Lung (tissue), 12 donors: ENCODE measurements around the gene PCDHB3. TPM values are rescaled to one million over a fixed set of nuclear protein-coding genes. Genes with fewer than 3 reads are reported as not detected.

Experiments used
- ATAC-seq: fragments of 200-7000 bp; cut with Tn5 transposase; one replicate; pipeline ENCODE4 v1.9.1; 2020; ENCODE audit warnings: moderate number of reproducible peaks; ENCODE audit not compliant: insufficient read depth, low FRiP score
- DNase-seq, 3 donors: peaks; one replicate each; pipeline ENCODE4 v3.0.0-alpha.2; 2013 to 2017
- H3K27ac ChIP-seq, 2 donors: one replicate each; pipeline ENCODE4 v1.5.1; 2013; ENCODE audit warnings: mild to moderate bottlenecking in 2 of 2, moderate library complexity in 2 of 2, control low read depth in 1 of 2, inconsistent platforms in 1 of 2, low read depth in 1 of 2, low read length in 1 of 2
- H3K27me3 ChIP-seq, 3 donors: one replicate each; pipeline ENCODE4 v1.5.1; 2013; ENCODE audit warnings: low read length in 2 of 3; ENCODE audit not compliant: control insufficient read depth in 3 of 3, insufficient read depth in 3 of 3
- H3K36me3 ChIP-seq, 4 donors: one replicate each; pipeline ENCODE4 v1.5.1; 2013; ENCODE audit warnings: low read length in 4 of 4, mild to moderate bottlenecking in 1 of 4, moderate library complexity in 1 of 4; ENCODE audit not compliant: control insufficient read depth in 4 of 4, insufficient read depth in 4 of 4
- H3K4me1 ChIP-seq, 5 donors: one replicate each; pipeline ENCODE4 v1.5.1; 2013; ENCODE audit warnings: low read length in 5 of 5, mild to moderate bottlenecking in 2 of 5, moderate library complexity in 1 of 5; ENCODE audit not compliant: control insufficient read depth in 5 of 5, insufficient read depth in 5 of 5
- H3K4me3 ChIP-seq: one replicate; pipeline ENCODE4 v1.5.1; 2013; ENCODE audit warnings: mild to moderate bottlenecking, control low read depth, moderate library complexity
- H3K9ac ChIP-seq, 2 donors: one replicate each; pipeline ENCODE4 v1.5.1; 2013; ENCODE audit warnings: low read length in 2 of 2, control low read depth in 1 of 2; ENCODE audit not compliant: insufficient read depth in 1 of 2
- H3K9me3 ChIP-seq, 4 donors: one replicate each; pipeline ENCODE4 v1.5.1; 2013; ENCODE audit warnings: low read length in 3 of 4, mild to moderate bottlenecking in 1 of 4, moderate library complexity in 1 of 4; ENCODE audit not compliant: control insufficient read depth in 4 of 4, insufficient read depth in 3 of 4
- WGBS, 2 donors: extraction: QIAGEN DNeasy Blood & Tissue Kit; methylation state at CpG; one replicate each; pipeline ENCODE4 v1.1.7; 2013; 5-methylcytosine and 5-hydroxymethylcytosine counted together
- polyA plus RNA-seq, 2 donors: library from polyadenylated mRNA; stranded (reverse); fragments of 200-250 nt; gene quantifications; one replicate each; pipeline ENCODE4 v1.2.1, GENCODE V29; 2013
- total RNA-seq, 2 donors: library from RNA; depleted of rRNA in 1 of 2; stranded (reverse); fragments of >200 nt in 1 of 2; gene quantifications; one replicate each; pipeline ENCODE4 v1.2.1, GENCODE V29; 2014 to 2021
- TF ChIP-seq, protein P1 (sequence below): IDR thresholded peaks from 2 replicates; pipeline ENCODE4 v1.5.1; 2012; ENCODE audit warnings: mild to moderate bottlenecking; ENCODE audit errors: control extremely low read depth, extremely low read depth
- donor health status: control.
- donor health status: control.
- donor health status: Bipolar disorder and iron deficiency.
- donor health status: healthy.
- donor health status: DM: yes; HTN: yes; CAD: no.

PCDHB3 gene
- total and polyA plus RNA-seq, 4 donors: 0.33 to 7.8 (median 1.9) TPM

GRCh38 chr5:141077826-141078225 is 22.4 kb upstream of the PCDHB3 start:
- Histone ChIP-seq H3K9ac (no peak overlapping the region), H3K27ac (no peak overlapping the region), H3K4me3 (no peak overlapping the region), H3K36me3 (no peaks in the 10 kb centered on the region), H3K27me3 (no peaks in the 10 kb centered on the region), H3K9me3 (peaks cover 0 to 6% (median 3%) of the 10 kb centered on the region in 4 donors), H3K4me1 (no peaks in the 10 kb centered on the region)
- no peak for DNase-seq
- WGBS, 2 donors: 45 to 53% methylated on average over 17 of the region's 17 CpGs
- no peak for ATAC-seq
- TF ChIP-seq, protein P1, sequence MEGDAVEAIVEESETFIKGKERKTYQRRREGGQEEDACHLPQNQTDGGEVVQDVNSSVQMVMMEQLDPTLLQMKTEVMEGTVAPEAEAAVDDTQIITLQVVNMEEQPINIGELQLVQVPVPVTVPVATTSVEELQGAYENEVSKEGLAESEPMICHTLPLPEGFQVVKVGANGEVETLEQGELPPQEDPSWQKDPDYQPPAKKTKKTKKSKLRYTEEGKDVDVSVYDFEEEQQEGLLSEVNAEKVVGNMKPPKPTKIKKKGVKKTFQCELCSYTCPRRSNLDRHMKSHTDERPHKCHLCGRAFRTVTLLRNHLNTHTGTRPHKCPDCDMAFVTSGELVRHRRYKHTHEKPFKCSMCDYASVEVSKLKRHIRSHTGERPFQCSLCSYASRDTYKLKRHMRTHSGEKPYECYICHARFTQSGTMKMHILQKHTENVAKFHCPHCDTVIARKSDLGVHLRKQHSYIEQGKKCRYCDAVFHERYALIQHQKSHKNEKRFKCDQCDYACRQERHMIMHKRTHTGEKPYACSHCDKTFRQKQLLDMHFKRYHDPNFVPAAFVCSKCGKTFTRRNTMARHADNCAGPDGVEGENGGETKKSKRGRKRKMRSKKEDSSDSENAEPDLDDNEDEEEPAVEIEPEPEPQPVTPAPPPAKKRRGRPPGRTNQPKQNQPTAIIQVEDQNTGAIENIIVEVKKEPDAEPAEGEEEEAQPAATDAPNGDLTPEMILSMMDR: no peak

- TF ChIP-seq, protein P1: no peak
- ATAC-seq (no peak), DNase-seq (no peak)
- Histone ChIP-seq H3K27me3 (no peaks in the 10 kb centered on the region), H3K9ac (no peak overlapping the region), H3K36me3 (no peaks in the 10 kb centered on the region), H3K4me3 (no peak overlapping the region), H3K9me3 (peaks cover 0 to 6% (median 1%) of the 10 kb centered on the region in 4 donors), H3K27ac (no peak overlapping the region), H3K4me1 (no peaks in the 10 kb centered on the region)
Observed at GRCh38 chr5:141082228-141082627, 18.0 kb upstream of the PCDHB3 start.

GRCh38 chr5:141084487-141084989 is 15.7 kb upstream of the PCDHB3 start:
- Histone ChIP-seq H3K27me3 (no peaks in the 10 kb centered on the region), H3K9ac (peak overlapping the region in 1 of 2 donors; percentile 78)
- DNase-seq: peak; percentile 49 to 69 (median 61)

More at GRCh38 chr5:141084487-141084989, 15.7 kb upstream of the PCDHB3 start:
- no peaks in the 10 kb centered on the region for H3K36me3 ChIP-seq
- H3K27ac ChIP-seq: no peak overlapping the region
- no peak for ATAC-seq
- H3K9me3 ChIP-seq: peaks cover 0 to 3% (median 0%) of the 10 kb centered on the region in 4 donors
- no peaks in the 10 kb centered on the region for H3K4me1 ChIP-seq
- WGBS, 2 donors: 10 to 14% methylated on average over 21 of the region's 21 CpGs
- TF ChIP-seq, protein P1: peak; percentile 22
- peak overlapping the region; percentile 27 for H3K4me3 ChIP-seq
